Measurements from ENCODE around the gene NUP210L.
"Not testable (repeated sequence)": the region's sequence is repeated elsewhere in the genome, so short reads cannot be mapped to it uniquely, and the experiment has no call there.

Gene NUP210L

DNA sequence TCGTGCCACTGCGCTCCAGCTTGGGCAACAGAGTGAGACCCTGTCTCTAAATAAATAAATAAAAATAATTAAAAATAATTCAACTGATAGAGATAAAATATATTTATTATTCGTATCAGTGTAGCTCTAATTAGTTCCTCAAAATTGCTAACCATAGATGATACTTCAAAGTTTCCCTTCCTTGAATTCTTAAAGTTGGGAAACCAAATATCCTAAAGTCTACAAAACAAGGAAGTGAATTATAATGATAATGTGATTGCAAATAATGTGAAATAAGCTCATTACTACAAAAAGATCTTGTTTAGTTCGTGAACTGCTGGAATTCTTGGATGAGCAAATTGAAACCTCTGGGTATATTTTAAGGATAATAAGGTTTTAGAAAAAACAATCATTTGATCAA lies 60.5 kb downstream of the NUP210L start:
- H3K27ac ChIP-seq: no peak overlapping the region
- no peaks in the 10 kb centered on the region for H3K9me3 ChIP-seq
- no peak overlapping the region for H3K4me3 ChIP-seq (ENCODE audit: low read depth in 1 of 2, low read length in 1 of 2)
- peaks cover 4% of the 10 kb centered on the region for H3K27me3 ChIP-seq
- TF ChIP-seq, protein P1, sequence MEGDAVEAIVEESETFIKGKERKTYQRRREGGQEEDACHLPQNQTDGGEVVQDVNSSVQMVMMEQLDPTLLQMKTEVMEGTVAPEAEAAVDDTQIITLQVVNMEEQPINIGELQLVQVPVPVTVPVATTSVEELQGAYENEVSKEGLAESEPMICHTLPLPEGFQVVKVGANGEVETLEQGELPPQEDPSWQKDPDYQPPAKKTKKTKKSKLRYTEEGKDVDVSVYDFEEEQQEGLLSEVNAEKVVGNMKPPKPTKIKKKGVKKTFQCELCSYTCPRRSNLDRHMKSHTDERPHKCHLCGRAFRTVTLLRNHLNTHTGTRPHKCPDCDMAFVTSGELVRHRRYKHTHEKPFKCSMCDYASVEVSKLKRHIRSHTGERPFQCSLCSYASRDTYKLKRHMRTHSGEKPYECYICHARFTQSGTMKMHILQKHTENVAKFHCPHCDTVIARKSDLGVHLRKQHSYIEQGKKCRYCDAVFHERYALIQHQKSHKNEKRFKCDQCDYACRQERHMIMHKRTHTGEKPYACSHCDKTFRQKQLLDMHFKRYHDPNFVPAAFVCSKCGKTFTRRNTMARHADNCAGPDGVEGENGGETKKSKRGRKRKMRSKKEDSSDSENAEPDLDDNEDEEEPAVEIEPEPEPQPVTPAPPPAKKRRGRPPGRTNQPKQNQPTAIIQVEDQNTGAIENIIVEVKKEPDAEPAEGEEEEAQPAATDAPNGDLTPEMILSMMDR (IDR thresholded peaks at IDR 0.05): no peak
- H3K4me1 ChIP-seq (ENCODE audit: control insufficient read depth in 1 of 2, insufficient read depth in 1 of 2, low read depth in 1 of 2, low read length in 1 of 2): no peaks in the 10 kb centered on the region
- H3K36me3 ChIP-seq: no peaks in the 10 kb centered on the region

DNA sequence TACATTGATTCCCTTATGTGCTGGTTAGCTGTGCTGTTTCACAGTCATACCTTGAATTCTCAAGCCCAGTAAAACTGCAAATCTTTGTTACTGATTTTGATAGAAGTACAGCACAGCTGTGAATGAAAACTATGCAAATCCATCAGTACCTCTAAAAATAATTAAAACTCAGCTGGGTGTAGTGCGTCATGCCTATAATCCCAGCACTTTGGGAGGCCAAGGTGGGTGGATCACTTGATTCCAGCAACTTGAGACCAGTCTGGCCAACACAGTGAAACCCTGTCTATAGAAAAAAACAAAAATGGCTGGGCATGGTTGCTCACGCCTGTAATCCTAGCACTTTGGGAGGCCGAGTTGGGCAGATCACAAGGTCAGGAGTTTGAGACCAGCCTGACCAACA lies 61.2 kb downstream of the NUP210L start:
- H3K36me3 ChIP-seq: no peaks in the 10 kb centered on the region
- no peaks in the 10 kb centered on the region for H3K4me1 ChIP-seq (ENCODE audit: control insufficient read depth in 1 of 2, insufficient read depth in 1 of 2, low read depth in 1 of 2, low read length in 1 of 2)
- peaks cover 4% of the 10 kb centered on the region for H3K27me3 ChIP-seq
- no peak overlapping the region for H3K27ac ChIP-seq
- TF ChIP-seq, protein P1 (IDR thresholded peaks at IDR 0.05): no peak
- no peaks in the 10 kb centered on the region for H3K9me3 ChIP-seq
- H3K4me3 ChIP-seq (ENCODE audit: low read depth in 1 of 2, low read length in 1 of 2): no peak overlapping the region

DNA sequence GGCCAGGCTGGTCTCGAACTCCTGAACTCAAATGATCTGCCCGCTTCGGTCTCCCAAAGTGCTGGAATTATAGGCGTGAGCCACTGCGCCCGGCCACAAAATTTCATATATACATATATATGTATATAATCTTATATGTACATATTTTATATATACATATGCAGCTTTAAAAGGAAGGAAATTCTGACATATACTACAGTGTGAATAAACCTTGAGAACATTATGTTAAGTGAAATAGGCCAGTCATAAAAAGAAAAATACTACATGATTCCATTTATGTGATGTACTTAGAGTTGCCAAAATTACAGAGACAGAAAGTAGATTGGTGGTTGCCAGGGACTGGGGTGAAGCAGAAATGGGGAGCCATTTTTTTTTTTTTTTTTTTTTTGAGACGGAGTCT lies 63.2 kb downstream of the NUP210L start:
- Histone ChIP-seq H3K9me3 (no peaks in the 10 kb centered on the region), H3K4me1 (ENCODE audit: control insufficient read depth in 1 of 2, insufficient read depth in 1 of 2, low read depth in 1 of 2, low read length in 1 of 2) (no peaks in the 10 kb centered on the region), H3K27me3 (peaks cover 4% of the 10 kb centered on the region), H3K4me3 (ENCODE audit: low read depth in 1 of 2, low read length in 1 of 2) (no peak overlapping the region), H3K36me3 (no peaks in the 10 kb centered on the region), H3K27ac (no peak overlapping the region)
- TF ChIP-seq, protein P1 (IDR thresholded peaks at IDR 0.05): no peak

DNA sequence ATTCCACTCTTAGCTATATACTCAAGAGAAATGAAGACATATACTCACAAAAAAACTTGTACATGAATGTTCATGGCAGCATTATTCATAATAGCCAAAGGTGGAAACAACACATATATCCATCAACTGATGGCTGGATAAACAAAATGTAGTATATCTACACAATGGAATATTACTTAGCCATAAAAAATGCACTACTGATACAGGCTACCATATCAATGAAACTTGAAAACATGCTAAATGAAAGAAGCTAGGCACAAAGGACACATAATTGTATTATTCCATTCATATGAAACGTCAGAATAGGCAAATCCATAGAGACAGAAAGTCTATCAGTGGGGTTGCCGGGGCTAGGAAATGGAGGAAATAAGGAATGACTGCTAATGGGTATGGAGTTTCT lies 67.3 kb downstream of the NUP210L start:
- Histone ChIP-seq H3K27ac (no peak overlapping the region), H3K4me3 (ENCODE audit: low read depth in 1 of 2, low read length in 1 of 2) (no peak overlapping the region), H3K9me3 (no peaks in the 10 kb centered on the region), H3K4me1 (ENCODE audit: control insufficient read depth in 1 of 2, insufficient read depth in 1 of 2, low read depth in 1 of 2, low read length in 1 of 2) (no peaks in the 10 kb centered on the region), H3K27me3 (peaks cover 4% of the 10 kb centered on the region), H3K36me3 (no peaks in the 10 kb centered on the region)
- TF ChIP-seq, protein P1 (IDR thresholded peaks at IDR 0.05): no peak

DNA sequence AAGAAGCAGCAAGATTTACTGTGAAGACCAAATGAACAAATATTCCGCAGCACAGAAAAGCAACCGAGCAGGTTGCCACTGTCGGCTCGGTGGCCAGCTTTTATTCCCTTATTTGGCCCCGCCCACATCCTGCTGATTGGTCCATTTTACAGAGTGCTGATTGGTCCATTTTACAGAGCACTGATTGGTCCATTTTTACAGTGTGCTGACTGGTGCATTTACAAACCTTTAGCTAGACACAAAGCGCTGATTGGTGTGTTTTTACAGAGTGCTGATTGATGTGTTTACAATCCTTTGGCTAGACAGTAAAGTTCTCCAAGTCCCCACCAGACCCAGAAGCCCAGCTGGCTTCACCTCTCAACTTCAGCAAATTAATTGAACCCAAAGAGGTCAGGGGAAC lies 71.8 kb downstream of the NUP210L start:
- not testable (repeated sequence) for H3K4me1 ChIP-seq (ENCODE audit: control insufficient read depth in 1 of 2, insufficient read depth in 1 of 2, low read depth in 1 of 2, low read length in 1 of 2); H3K4me3 ChIP-seq (ENCODE audit: low read depth in 1 of 2, low read length in 1 of 2); H3K27me3 ChIP-seq; H3K9me3 ChIP-seq; H3K36me3 ChIP-seq; H3K27ac ChIP-seq

DNA sequence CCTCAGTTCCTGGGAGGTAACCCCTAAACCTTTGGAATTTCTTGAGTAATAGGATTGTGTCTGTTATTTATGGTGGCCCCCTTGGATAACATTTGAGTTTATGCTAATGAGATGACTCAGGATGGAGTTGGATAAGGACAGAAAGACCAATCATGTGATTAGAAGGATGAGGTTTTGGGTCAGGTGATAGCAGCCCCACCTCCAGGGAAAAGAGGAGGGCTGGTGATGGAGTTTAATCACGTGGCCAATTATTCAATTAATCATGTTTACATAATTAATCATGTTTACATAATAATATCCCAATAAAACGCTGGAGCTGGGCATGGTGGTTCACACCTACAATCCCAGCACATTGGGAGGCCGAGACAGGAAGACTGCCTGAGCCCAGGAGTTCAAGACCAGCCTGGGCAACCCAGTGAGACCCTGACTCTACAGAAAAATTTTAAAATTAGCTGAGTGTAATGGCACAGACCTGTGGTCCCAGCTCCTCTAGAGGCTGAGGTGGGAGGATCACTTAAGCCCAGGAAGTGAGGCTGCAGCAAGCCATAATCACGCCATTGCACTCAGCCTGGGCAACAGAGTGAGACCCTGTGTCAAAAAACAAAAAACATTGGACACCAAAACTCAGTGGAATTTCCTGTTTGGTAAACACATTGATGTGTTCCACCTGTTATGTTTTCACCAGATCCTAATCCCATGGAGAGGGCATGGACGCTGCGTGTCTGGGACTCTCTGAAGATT lies 73.3 kb downstream of the NUP210L start:
- Histone ChIP-seq H3K27me3 (no peaks in the 10 kb centered on the region), H3K4me1 (ENCODE audit: control insufficient read depth in 1 of 2, insufficient read depth in 1 of 2, low read depth in 1 of 2, low read length in 1 of 2) (no peaks in the 10 kb centered on the region), H3K4me3 (ENCODE audit: low read depth in 1 of 2, low read length in 1 of 2) (no peak overlapping the region), H3K27ac (no peak overlapping the region), H3K9me3 (no peaks in the 10 kb centered on the region), H3K36me3 (no peaks in the 10 kb centered on the region)
- TF ChIP-seq, protein P1 (IDR thresholded peaks at IDR 0.05): no peak

All from neutrophil (primary cell).